CD8-positive, alpha-beta memory T cell (primary cell): Measurements from ENCODE around the gene MXRA7. TPM values are rescaled to one million over a fixed set of nuclear protein-coding genes. Genes with fewer than 3 reads are reported as not detected.

Experiments
- CTCF ChIA-PET: fragments of 350-600 bp; sonication (Branson Sonifier 250); formaldehyde crosslinking; loops from one replicate; lab custom pipeline; 2021; ENCODE audit warnings: antibody characterized with exemption; lab: Charles Lee
- POLR2A ChIA-PET: fragments of 350-600 bp; sonication (Branson Sonifier 250); formaldehyde crosslinking; loops from one replicate; lab custom pipeline; 2021; ENCODE audit warnings: antibody characterized with exemption; lab: Charles Lee
- DNase-seq, 5 donors: peaks; one replicate each; pipeline versions ENCODE4 v3.0.0 to v3.0.0-alpha.2; 2020 to 2022; ENCODE audit warnings: mixed read lengths in 1 of 5
- H3K27ac ChIP-seq: one replicate; pipeline ENCODE4 v1.7.0; 2013; ENCODE audit warnings: low read depth, mild to moderate bottlenecking, low read length, moderate library complexity
- H3K27me3 ChIP-seq: 2 replicates; pipeline ENCODE4 v1.7.0; 2013; ENCODE audit warnings: low read length, mild to moderate bottlenecking; ENCODE audit not compliant: insufficient read depth, poor library complexity, severe bottlenecking
- H3K36me3 ChIP-seq: 2 replicates; pipeline ENCODE4 v1.7.0; 2013; ENCODE audit warnings: mild to moderate bottlenecking, low read length, moderate library complexity; ENCODE audit not compliant: insufficient read depth
- H3K4me1 ChIP-seq: 2 replicates; pipeline ENCODE4 v1.7.0; 2013; ENCODE audit warnings: mild to moderate bottlenecking, low read length, moderate library complexity; ENCODE audit not compliant: insufficient read depth
- H3K4me3 ChIP-seq: 2 replicates; pipeline ENCODE4 v1.7.0; 2013; ENCODE audit warnings: mild to moderate bottlenecking, low read length
- H3K9me3 ChIP-seq: 2 replicates; pipeline ENCODE4 v1.7.0; 2013; ENCODE audit warnings: mild to moderate bottlenecking, low read length
- H3K27ac Mint-ChIP-seq, 8 donors: one replicate each; pipeline ENCODE4 v1.8.0; 2020 to 2021; ENCODE audit warnings: mixed read lengths in 8 of 8, mild to moderate bottlenecking in 6 of 8, inconsistent platforms in 3 of 8, moderate library complexity in 3 of 8
- H3K27me3 Mint-ChIP-seq, 2 donors: one replicate each; pipeline ENCODE4 v1.8.0; 2020 to 2021; ENCODE audit warnings: mixed read lengths in 2 of 2, mild to moderate bottlenecking in 1 of 2, moderate library complexity in 1 of 2
- H3K36me3 Mint-ChIP-seq, 3 donors: one replicate each; pipeline ENCODE4 v1.8.0; 2020 to 2021; ENCODE audit warnings: mixed read lengths in 3 of 3, inconsistent platforms in 1 of 3, mild to moderate bottlenecking in 1 of 3
- H3K4me1 Mint-ChIP-seq, 3 donors: one replicate each; pipeline ENCODE4 v1.8.0; 2020 to 2021; ENCODE audit warnings: mixed read lengths in 3 of 3, inconsistent platforms in 1 of 3, mild to moderate bottlenecking in 1 of 3
- H3K4me3 Mint-ChIP-seq, 7 donors: one replicate each; pipeline ENCODE4 v1.8.0; 2020 to 2021; ENCODE audit warnings: mixed read lengths in 7 of 7, mild to moderate bottlenecking in 6 of 7, moderate library complexity in 4 of 7, inconsistent platforms in 2 of 7
- H3K9me3 Mint-ChIP-seq, 5 donors: one replicate each; pipeline ENCODE4 v1.8.0; 2020 to 2022; ENCODE audit warnings: mixed read lengths in 5 of 5, mild to moderate bottlenecking in 3 of 5, moderate library complexity in 2 of 5, inconsistent platforms in 1 of 5
- polyA plus RNA-seq: library from polyadenylated mRNA; unstranded; fragments of 300-500 nt; fragmentation: Illumina TruSeq; gene quantifications from one replicate; pipeline ENCODE4 v1.2.3, GENCODE V29; 2021
- total RNA-seq, 2 experiments: library from RNA; stranded (reverse); gene quantifications; one replicate each; pipeline ENCODE4 v1.2.3, GENCODE V29; 2021

The MXRA7 gene
- 10 to 100 TPM; 27.1 to 29.1 TPM for total RNA-seq
- 30.6 TPM for polyA plus RNA-seq

GRCh38 chr17:76710863-76711611 is at the start of gene MXRA7:
MXRA7 (minus strand) TSS chr17:76710965; CDS start chr17:76710946, 19 bp downstream.
- Mint-ChIP-seq H3K9me3 (no peaks in the 10 kb centered on the region), H3K4me3 (peak within 1 kb of the TSS; percentile 71 to 89 (median 79)), H3K36me3 (peaks cover 3 to 28% (median 4%) of the 10 kb centered on the region in 3 donors), H3K27me3 (no peaks in the 10 kb centered on the region), H3K27ac (peak within 1 kb of the TSS; percentile 52 to 88 (median 78)), H3K4me1 (peaks cover 45 to 69% (median 46%) of the 10 kb centered on the region in 3 donors)
- peaks cover 8% of the 10 kb centered on the region for H3K36me3 ChIP-seq
- ChIA-PET CTCF (interaction anchor here (4.6 kb wide), 1 partner anchor 29 kb away, joined by 26 read pairs; no protein-coding TSS in a partner anchor), POLR2A (interaction anchor here (0.6 kb wide), 1 partner anchor 26 kb away, joined by 3 read pairs; the partner anchor contains the start of gene SRSF2)
- no peaks in the 10 kb centered on the region for H3K27me3 ChIP-seq
- H3K4me1 ChIP-seq: peaks cover 24% of the 10 kb centered on the region
- peak within 1 kb of the TSS; percentile 29 for H3K27ac ChIP-seq
- H3K9me3 ChIP-seq: no peaks in the 10 kb centered on the region
- H3K4me3 ChIP-seq: peak within 1 kb of the TSS; percentile 50
- DNase-seq: peak; percentile 44 to 78 (median 59)

GRCh38 chr17:76758570-76758969 is 47.8 kb upstream of the MXRA7 start:
- DNase-seq: no peak
- ChIA-PET POLR2A (no interaction called here), CTCF (no interaction called here)
- peaks cover 6 to 28% (median 7%) of the 10 kb centered on the region in 3 donors for H3K36me3 Mint-ChIP-seq
- Histone ChIP-seq H3K4me3 (no peak overlapping the region), H3K36me3 (peaks cover 4% of the 10 kb centered on the region), H3K9me3 (no peaks in the 10 kb centered on the region), H3K27me3 (no peaks in the 10 kb centered on the region), H3K27ac (no peak overlapping the region), H3K4me1 (peaks cover 13% of the 10 kb centered on the region)
- no peak overlapping the region for H3K4me3 Mint-ChIP-seq
- H3K9me3 Mint-ChIP-seq: no peaks in the 10 kb centered on the region
- no peak overlapping the region for H3K27ac Mint-ChIP-seq
- peaks cover 7 to 8% (median 7%) of the 10 kb centered on the region in 3 donors for H3K4me1 Mint-ChIP-seq
- no peaks in the 10 kb centered on the region for H3K27me3 Mint-ChIP-seq

GRCh38 chr17:76757256-76757655 is 46.5 kb upstream of the MXRA7 start:
- no peak overlapping the region for H3K27ac ChIP-seq
- no peaks in the 10 kb centered on the region for H3K27me3 ChIP-seq
- Mint-ChIP-seq H3K27ac (peak overlapping the region in 3 of 8 donors; percentile 32 to 70 (median 52)), H3K9me3 (no peaks in the 10 kb centered on the region), H3K36me3 (peaks cover 6 to 26% (median 7%) of the 10 kb centered on the region in 3 donors), H3K4me1 (peaks cover 18 to 21% (median 19%) of the 10 kb centered on the region in 3 donors), H3K4me3 (peak overlapping the region in 1 of 7 donors; percentile 9), H3K27me3 (no peaks in the 10 kb centered on the region)
- no peak overlapping the region for H3K4me3 ChIP-seq
- ChIA-PET CTCF (no interaction called here), POLR2A (no interaction called here)
- H3K4me1 ChIP-seq: peaks cover 21% of the 10 kb centered on the region
- DNase-seq: no peak
- no peaks in the 10 kb centered on the region for H3K9me3 ChIP-seq
- peaks cover 4% of the 10 kb centered on the region for H3K36me3 ChIP-seq

GRCh38 chr17:76755285-76755684 is 44.5 kb upstream of the MXRA7 start:
- no peaks in the 10 kb centered on the region for H3K27me3 Mint-ChIP-seq
- CTCF ChIA-PET: interaction anchor here (0.9 to 1.2 kb wide), 2 partner anchors 13 to 28 kb away, joined by 3 to 4 read pairs; no protein-coding TSS in a partner anchor
- H3K27ac ChIP-seq: no peak overlapping the region
- no peaks in the 10 kb centered on the region for H3K9me3 ChIP-seq
- H3K36me3 ChIP-seq: peaks cover 4% of the 10 kb centered on the region
- DNase-seq: no peak
- H3K27ac Mint-ChIP-seq: peak overlapping the region in 3 of 8 donors; percentile 23 to 91 (median 68)
- H3K4me3 Mint-ChIP-seq: peak overlapping the region in 2 of 7 donors; percentile 40 to 50
- POLR2A ChIA-PET: interaction anchor here (0.8 to 2.8 kb wide), 2 partner anchors 14 to 18 kb away, joined by 3 to 24 read pairs; partner anchors contain the start of genes MFSD11 and SRSF2
- no peaks in the 10 kb centered on the region for H3K9me3 Mint-ChIP-seq
- no peak overlapping the region for H3K4me3 ChIP-seq
- H3K36me3 Mint-ChIP-seq: peaks cover 4 to 24% (median 6%) of the 10 kb centered on the region in 3 donors
- no peaks in the 10 kb centered on the region for H3K27me3 ChIP-seq
- H3K4me1 ChIP-seq: peaks cover 27% of the 10 kb centered on the region
- peaks cover 24 to 31% (median 26%) of the 10 kb centered on the region in 3 donors for H3K4me1 Mint-ChIP-seq

GRCh38 chr17:76753061-76753961 is 42.5 kb upstream of the MXRA7 start:
- H3K9me3 Mint-ChIP-seq: no peaks in the 10 kb centered on the region
- Histone ChIP-seq H3K9me3 (no peaks in the 10 kb centered on the region), H3K4me3 (peak overlapping the region; percentile 47), H3K27ac (peak overlapping the region; percentile 67), H3K4me1 (peaks cover 27% of the 10 kb centered on the region), H3K27me3 (no peaks in the 10 kb centered on the region), H3K36me3 (peaks cover 4% of the 10 kb centered on the region)
- H3K4me3 Mint-ChIP-seq: peak overlapping the region; percentile 81 to 95 (median 89)
- CTCF ChIA-PET: interaction anchor here (0.8 to 1.6 kb wide), 5 partner anchors 10 to 39 kb away, joined by 3 to 5 read pairs (median 4); no protein-coding TSS in a partner anchor
- peak in 3 of 5 donors; percentile 60 to 87 (median 61) for DNase-seq
- POLR2A ChIA-PET: interaction anchor here (0.7 to 2.8 kb wide), 6 partner anchors 16 to 333 kb away, joined by 3 to 24 read pairs (median 4); partner anchors contain the start of genes JMJD6, METTL23, MFSD11 and SRSF2
- peaks cover 6 to 29% (median 7%) of the 10 kb centered on the region in 3 donors for H3K36me3 Mint-ChIP-seq
- H3K27ac Mint-ChIP-seq: peak overlapping the region; percentile 72 to 98 (median 96)
- H3K27me3 Mint-ChIP-seq: no peaks in the 10 kb centered on the region
- peaks cover 26 to 35% (median 28%) of the 10 kb centered on the region in 3 donors for H3K4me1 Mint-ChIP-seq

GRCh38 chr17:76752006-76752405 is 41.2 kb upstream of the MXRA7 start:
- CTCF ChIA-PET: interaction anchor here (0.6 to 1.6 kb wide), 4 partner anchors 12 to 1364 kb away, joined by 3 to 5 read pairs (median 4); no protein-coding TSS in a partner anchor
- H3K36me3 Mint-ChIP-seq: peaks cover 1 to 29% (median 2%) of the 10 kb centered on the region in 3 donors
- H3K27ac ChIP-seq: no peak overlapping the region
- H3K4me3 Mint-ChIP-seq: peak overlapping the region; percentile 35 to 81 (median 74)
- peaks cover 27% of the 10 kb centered on the region for H3K4me1 ChIP-seq
- no peaks in the 10 kb centered on the region for H3K9me3 ChIP-seq
- no peaks in the 10 kb centered on the region for H3K27me3 Mint-ChIP-seq
- POLR2A ChIA-PET: interaction anchor here (0.6 to 1.8 kb wide), 6 partner anchors 12 to 1447 kb away, joined by 3 to 31 read pairs (median 4); partner anchors contain the start of genes JMJD6, METTL23, MFSD11 and SRSF2
- no peaks in the 10 kb centered on the region for H3K36me3 ChIP-seq
- H3K27me3 ChIP-seq: no peaks in the 10 kb centered on the region
- H3K4me1 Mint-ChIP-seq: peaks cover 26 to 35% (median 26%) of the 10 kb centered on the region in 3 donors
- H3K9me3 Mint-ChIP-seq: no peaks in the 10 kb centered on the region
- H3K4me3 ChIP-seq: no peak overlapping the region
- DNase-seq: peak in 2 of 5 donors; percentile 41 to 60
- peak overlapping the region in 7 of 8 donors; percentile 72 to 97 (median 94) for H3K27ac Mint-ChIP-seq

GRCh38 chr17:76751416-76751993 is 40.7 kb upstream of the MXRA7 start:
- Histone ChIP-seq H3K27ac (no peak overlapping the region), H3K36me3 (peaks cover under 1% of the 10 kb centered on the region), H3K27me3 (no peaks in the 10 kb centered on the region), H3K9me3 (no peaks in the 10 kb centered on the region), H3K4me1 (peaks cover 27% of the 10 kb centered on the region), H3K4me3 (no peak overlapping the region)
- peaks cover 26 to 37% (median 28%) of the 10 kb centered on the region in 3 donors for H3K4me1 Mint-ChIP-seq
- H3K27me3 Mint-ChIP-seq: no peaks in the 10 kb centered on the region
- H3K36me3 Mint-ChIP-seq: peaks cover 0 to 31% (median 5%) of the 10 kb centered on the region in 3 donors
- POLR2A ChIA-PET: interaction anchor here (0.6 to 1.2 kb wide), 4 partner anchors 14 to 1447 kb away, joined by 3 to 31 read pairs (median 4); partner anchors contain the start of genes MFSD11 and SRSF2
- no peak overlapping the region for H3K4me3 Mint-ChIP-seq
- CTCF ChIA-PET: interaction anchor here (1.0 to 1.6 kb wide), 2 partner anchors 12 kb away, joined by 3 to 4 read pairs; no protein-coding TSS in a partner anchor
- peak overlapping the region in 6 of 8 donors; percentile 32 to 97 (median 94) for H3K27ac Mint-ChIP-seq
- H3K9me3 Mint-ChIP-seq: no peaks in the 10 kb centered on the region
- no peak for DNase-seq
